Liver (tissue), 9 donors: ENCODE measurements around the gene SEPHS2. TPM values are rescaled to one million over a fixed set of nuclear protein-coding genes. Genes with fewer than 3 reads are reported as not detected.

Experiments
- DNase-seq: peaks from one replicate; pipeline ENCODE4 v3.0.0-alpha.2; 2017; ENCODE audit warnings: low spot score
- H3K27ac ChIP-seq, 2 donors: one replicate each; pipeline ENCODE4 v1.7.0; 2013; ENCODE audit warnings: inconsistent platforms in 2 of 2, low read length in 2 of 2, control low read depth in 1 of 2, low read depth in 1 of 2, mild to moderate bottlenecking in 1 of 2
- H3K27me3 ChIP-seq, 4 donors: one replicate each; pipeline versions ENCODE4 v1.6.1 to v1.7.0; 2013; ENCODE audit warnings: low read length in 3 of 4, inconsistent platforms in 1 of 4, mild to moderate bottlenecking in 1 of 4, moderate library complexity in 1 of 4; ENCODE audit not compliant: control insufficient read depth in 4 of 4, insufficient read depth in 4 of 4
- H3K36me3 ChIP-seq, 4 donors: one replicate each; pipeline versions ENCODE4 v1.6.1 to v1.7.0; 2013; ENCODE audit warnings: low read length in 3 of 4, mild to moderate bottlenecking in 3 of 4, low read depth in 1 of 4, moderate library complexity in 1 of 4; ENCODE audit not compliant: control insufficient read depth in 4 of 4, insufficient read depth in 3 of 4
- H3K4me1 ChIP-seq, 4 donors: one replicate each; pipeline versions ENCODE4 v1.6.1 to v1.7.0; 2013; ENCODE audit warnings: low read length in 3 of 4, mild to moderate bottlenecking in 3 of 4, moderate library complexity in 1 of 4; ENCODE audit not compliant: control insufficient read depth in 4 of 4, insufficient read depth in 4 of 4
- H3K4me3 ChIP-seq, 3 donors: one replicate each; pipeline versions ENCODE4 v1.6.1 to v1.7.0; 2013; ENCODE audit warnings: low read length in 3 of 3, control low read depth in 1 of 3, low read depth in 1 of 3, mild to moderate bottlenecking in 1 of 3
- H3K9ac ChIP-seq, 2 donors: one replicate each; pipeline ENCODE4 v1.7.0; 2013; ENCODE audit warnings: low read length in 2 of 2, mild to moderate bottlenecking in 2 of 2, moderate library complexity in 2 of 2, control low read depth in 1 of 2, low read depth in 1 of 2
- H3K9me3 ChIP-seq, 4 donors: one replicate each; pipeline versions ENCODE4 v1.6.1 to v1.7.0; 2013; ENCODE audit warnings: low read length in 3 of 4; ENCODE audit not compliant: control insufficient read depth in 4 of 4
- EGR1 ChIP-seq, 2 donors: IDR thresholded peaks; 2 replicates each; pipeline ENCODE4 v1.6.1; 2016 to 2018; ENCODE audit warnings: antibody characterized with exemption in 2 of 2, low read depth in 2 of 2
- FOXA1 ChIP-seq: IDR thresholded peaks from 2 replicates; pipeline ENCODE4 v1.6.1; 2016; ENCODE audit warnings: antibody characterized with exemption
- HNF4A ChIP-seq, 2 donors: conservative IDR thresholded peaks; 2 replicates each; pipeline ENCODE4 v1.6.1; 2016; ENCODE audit warnings: antibody characterized with exemption in 2 of 2, mild to moderate bottlenecking in 2 of 2
- HNF4G ChIP-seq: IDR thresholded peaks from 2 replicates; pipeline ENCODE4 v1.6.1; 2016; ENCODE audit warnings: antibody characterized with exemption
- JUND ChIP-seq, 2 donors: IDR thresholded peaks; 2 replicates each; pipeline ENCODE4 v1.6.1; 2016; ENCODE audit warnings: antibody characterized with exemption in 2 of 2
- NR2F2 ChIP-seq: IDR thresholded peaks from 2 replicates; pipeline ENCODE4 v1.6.1; 2016; ENCODE audit warnings: antibody characterized with exemption
- RAD21 ChIP-seq, 2 donors: IDR thresholded peaks; 2 replicates each; pipeline ENCODE4 v1.6.1; 2016; ENCODE audit warnings: antibody characterized with exemption in 2 of 2, mild to moderate bottlenecking in 2 of 2
- RXRA ChIP-seq, 2 donors: IDR thresholded peaks; 2 replicates each; pipeline ENCODE4 v1.6.1; 2017 to 2018; ENCODE audit warnings: antibody characterized with exemption in 2 of 2, mild to moderate bottlenecking in 1 of 2
- SP1 ChIP-seq: IDR thresholded peaks from 2 replicates; pipeline ENCODE4 v1.6.1; 2018; ENCODE audit warnings: antibody characterized with exemption, mild to moderate bottlenecking
- TAF1 ChIP-seq: conservative IDR thresholded peaks from 2 replicates; pipeline ENCODE4 v1.6.1; 2016; ENCODE audit warnings: antibody characterized with exemption, mild to moderate bottlenecking
- YY1 ChIP-seq: IDR thresholded peaks from 2 replicates; pipeline ENCODE4 v1.6.1; 2016; ENCODE audit warnings: antibody characterized with exemption, mild to moderate bottlenecking
- WGBS: extraction: QIAGEN DNeasy Blood & Tissue Kit; methylation state at CpG from one replicate; pipeline ENCODE4 v1.1.7; 2013; 5-methylcytosine and 5-hydroxymethylcytosine counted together
- polyA plus RNA-seq, 2 donors: library from polyadenylated mRNA; stranded (reverse) in 1 of 2; unstranded in 1 of 2; fragments of 200-250 nt in 1 of 2; fragments of >200 nt in 1 of 2; fragmentation: Nextera tagmentation in 1 of 2; extraction: Ambion mirVana in 1 of 2; gene quantifications; one replicate each; pipeline versions ENCODE4 v1.2.1 to v1.2.3, GENCODE V29; 2013 to 2015
- total RNA-seq, 2 donors: library from RNA; depleted of rRNA; stranded (reverse); fragments of >200 nt; gene quantifications; one replicate each; pipeline ENCODE4 v1.2.3, GENCODE V29; 2014
- TF ChIP-seq, protein P1 (sequence below): IDR thresholded peaks from 2 replicates; pipeline ENCODE4 v1.6.1; 2016; ENCODE audit warnings: antibody characterized with exemption, mild to moderate bottlenecking
- TF ChIP-seq, protein P2 (sequence below): IDR thresholded peaks from 2 replicates; pipeline ENCODE4 v1.6.1; 2016; ENCODE audit warnings: antibody characterized with exemption
- TF ChIP-seq, protein P3 (sequence below): IDR thresholded peaks from 2 replicates; pipeline ENCODE4 v1.6.1; 2016; ENCODE audit warnings: antibody characterized with exemption
- donor health status: healthy.
- donor health status: healthy.
- donor health status: healthy.
- donor health status: healthy.
- donor health status: healthy.

Gene SEPHS2
- total and polyA plus RNA-seq, 4 donors: 50.1 to 241 (median 132) TPM

- TF ChIP-seq, protein P1, sequence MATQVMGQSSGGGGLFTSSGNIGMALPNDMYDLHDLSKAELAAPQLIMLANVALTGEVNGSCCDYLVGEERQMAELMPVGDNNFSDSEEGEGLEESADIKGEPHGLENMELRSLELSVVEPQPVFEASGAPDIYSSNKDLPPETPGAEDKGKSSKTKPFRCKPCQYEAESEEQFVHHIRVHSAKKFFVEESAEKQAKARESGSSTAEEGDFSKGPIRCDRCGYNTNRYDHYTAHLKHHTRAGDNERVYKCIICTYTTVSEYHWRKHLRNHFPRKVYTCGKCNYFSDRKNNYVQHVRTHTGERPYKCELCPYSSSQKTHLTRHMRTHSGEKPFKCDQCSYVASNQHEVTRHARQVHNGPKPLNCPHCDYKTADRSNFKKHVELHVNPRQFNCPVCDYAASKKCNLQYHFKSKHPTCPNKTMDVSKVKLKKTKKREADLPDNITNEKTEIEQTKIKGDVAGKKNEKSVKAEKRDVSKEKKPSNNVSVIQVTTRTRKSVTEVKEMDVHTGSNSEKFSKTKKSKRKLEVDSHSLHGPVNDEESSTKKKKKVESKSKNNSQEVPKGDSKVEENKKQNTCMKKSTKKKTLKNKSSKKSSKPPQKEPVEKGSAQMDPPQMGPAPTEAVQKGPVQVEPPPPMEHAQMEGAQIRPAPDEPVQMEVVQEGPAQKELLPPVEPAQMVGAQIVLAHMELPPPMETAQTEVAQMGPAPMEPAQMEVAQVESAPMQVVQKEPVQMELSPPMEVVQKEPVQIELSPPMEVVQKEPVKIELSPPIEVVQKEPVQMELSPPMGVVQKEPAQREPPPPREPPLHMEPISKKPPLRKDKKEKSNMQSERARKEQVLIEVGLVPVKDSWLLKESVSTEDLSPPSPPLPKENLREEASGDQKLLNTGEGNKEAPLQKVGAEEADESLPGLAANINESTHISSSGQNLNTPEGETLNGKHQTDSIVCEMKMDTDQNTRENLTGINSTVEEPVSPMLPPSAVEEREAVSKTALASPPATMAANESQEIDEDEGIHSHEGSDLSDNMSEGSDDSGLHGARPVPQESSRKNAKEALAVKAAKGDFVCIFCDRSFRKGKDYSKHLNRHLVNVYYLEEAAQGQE: peak; percentile 68
- TF ChIP-seq YY1 (peak; percentile 66), EGR1 (IDR thresholded peaks at IDR 0.05; ENCODE audit: low read depth in 2 of 2) (peak in 1 of 2 donors; percentile 23), HNF4G (no peak), RAD21 (IDR thresholded peaks at IDR 0.05) (peak; percentile 21 to 40), FOXA1 (peak; percentile 26), HNF4A (conservative IDR thresholded peaks at IDR 0.05) (peak; percentile 60 to 74), SP1 (peak; percentile 78), JUND (IDR thresholded peaks at IDR 0.05) (peak in 1 of 2 donors; percentile 25)
- TF ChIP-seq, protein P2, sequence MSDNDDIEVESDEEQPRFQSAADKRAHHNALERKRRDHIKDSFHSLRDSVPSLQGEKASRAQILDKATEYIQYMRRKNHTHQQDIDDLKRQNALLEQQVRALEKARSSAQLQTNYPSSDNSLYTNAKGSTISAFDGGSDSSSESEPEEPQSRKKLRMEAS: peak; percentile 78
Observed at GRCh38 chr16:30488764-30489605, 43.3 kb upstream of the SEPHS2 start (continued).

DNA sequence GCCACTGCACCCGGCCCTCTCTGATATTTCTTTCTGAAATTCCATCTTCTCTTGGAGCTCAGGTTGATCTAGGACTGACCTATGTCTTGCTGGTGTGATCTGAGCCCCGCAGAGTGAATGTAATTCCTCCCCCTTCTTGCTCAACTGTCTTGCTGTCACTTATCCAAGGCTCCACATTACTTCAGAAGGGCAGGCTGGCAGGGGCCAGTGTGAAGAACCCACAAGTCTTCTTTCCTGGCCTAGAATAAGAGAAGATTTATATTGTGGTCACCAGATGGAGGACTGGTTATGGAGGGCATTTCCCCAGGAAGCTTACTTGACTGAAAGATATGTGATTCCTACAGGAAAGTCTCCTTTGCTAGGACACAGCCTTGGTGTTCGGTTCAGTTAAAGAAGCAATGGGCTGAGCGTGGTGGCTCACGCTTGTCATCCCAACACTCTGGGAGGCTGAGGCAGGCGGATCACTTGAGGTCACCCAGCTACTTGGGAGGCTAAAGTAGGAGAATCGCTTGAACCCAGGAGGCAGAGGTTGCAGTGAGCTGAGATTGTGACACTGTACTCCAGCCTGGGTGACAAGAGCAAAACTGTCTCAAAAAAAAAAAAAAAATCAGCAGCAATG lies 40.3 kb upstream of the SEPHS2 start:
- Histone ChIP-seq H3K27me3 (no peaks in the 10 kb centered on the region), H3K9me3 (no peaks in the 10 kb centered on the region), H3K27ac (no peak overlapping the region), H3K4me1 (peaks cover 0 to 16% (median 7%) of the 10 kb centered on the region in 4 donors), H3K9ac (no peak overlapping the region), H3K4me3 (no peak overlapping the region), H3K36me3 (peaks cover 0 to 2% (median 2%) of the 10 kb centered on the region in 4 donors)
- no peak for DNase-seq
- TF ChIP-seq RXRA (IDR thresholded peaks at IDR 0.05): no peak
- TF ChIP-seq RAD21 (IDR thresholded peaks at IDR 0.05): no peak
- TF ChIP-seq, protein P3, sequence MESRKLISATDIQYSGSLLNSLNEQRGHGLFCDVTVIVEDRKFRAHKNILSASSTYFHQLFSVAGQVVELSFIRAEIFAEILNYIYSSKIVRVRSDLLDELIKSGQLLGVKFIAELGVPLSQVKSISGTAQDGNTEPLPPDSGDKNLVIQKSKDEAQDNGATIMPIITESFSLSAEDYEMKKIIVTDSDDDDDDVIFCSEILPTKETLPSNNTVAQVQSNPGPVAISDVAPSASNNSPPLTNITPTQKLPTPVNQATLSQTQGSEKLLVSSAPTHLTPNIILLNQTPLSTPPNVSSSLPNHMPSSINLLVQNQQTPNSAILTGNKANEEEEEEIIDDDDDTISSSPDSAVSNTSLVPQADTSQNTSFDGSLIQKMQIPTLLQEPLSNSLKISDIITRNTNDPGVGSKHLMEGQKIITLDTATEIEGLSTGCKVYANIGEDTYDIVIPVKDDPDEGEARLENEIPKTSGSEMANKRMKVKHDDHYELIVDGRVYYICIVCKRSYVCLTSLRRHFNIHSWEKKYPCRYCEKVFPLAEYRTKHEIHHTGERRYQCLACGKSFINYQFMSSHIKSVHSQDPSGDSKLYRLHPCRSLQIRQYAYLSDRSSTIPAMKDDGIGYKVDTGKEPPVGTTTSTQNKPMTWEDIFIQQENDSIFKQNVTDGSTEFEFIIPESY: no peak
- TF ChIP-seq HNF4A (conservative IDR thresholded peaks at IDR 0.05): no peak
- 89% methylated on average over 7 of the region's 7 CpGs for WGBS

DNA sequence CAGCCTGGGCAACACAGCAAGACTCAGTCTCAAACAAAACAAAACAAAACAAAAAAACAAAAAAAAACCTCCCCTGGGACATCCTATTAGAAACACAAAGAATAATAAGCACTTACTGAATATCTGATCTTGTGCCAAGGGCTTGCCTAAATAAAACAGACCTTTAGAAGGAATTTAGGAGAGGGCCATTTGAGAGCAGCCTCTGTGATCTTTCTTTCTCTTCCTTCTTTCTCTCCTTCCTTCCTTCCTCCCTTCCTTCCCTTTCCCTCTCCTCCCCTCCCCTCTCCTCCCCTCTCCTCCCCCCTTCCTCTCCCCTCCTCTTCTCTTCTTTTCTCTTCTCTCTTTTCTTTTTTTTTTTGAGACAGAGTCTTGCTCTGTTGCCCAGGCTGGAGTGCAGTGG lies 39.2 kb upstream of the SEPHS2 start:
- H3K9me3 ChIP-seq: no peaks in the 10 kb centered on the region
- no peak overlapping the region for H3K4me3 ChIP-seq
- no peak overlapping the region for H3K9ac ChIP-seq
- no peaks in the 10 kb centered on the region for H3K27me3 ChIP-seq
- H3K4me1 ChIP-seq: peaks cover 0 to 14% (median 5%) of the 10 kb centered on the region in 4 donors
- peaks cover 0 to 2% (median 2%) of the 10 kb centered on the region in 4 donors for H3K36me3 ChIP-seq
- no peak overlapping the region for H3K27ac ChIP-seq
- no peak for DNase-seq
- TF ChIP-seq, protein P3: no peak
- no peak for TF ChIP-seq RXRA (IDR thresholded peaks at IDR 0.05)
- TF ChIP-seq, protein P2: no peak
- TF ChIP-seq TAF1: no peak
- no peak for TF ChIP-seq NR2F2
- TF ChIP-seq, protein P1: no peak
- no peak for TF ChIP-seq EGR1 (IDR thresholded peaks at IDR 0.05; ENCODE audit: low read depth in 2 of 2)
- TF ChIP-seq HNF4A (conservative IDR thresholded peaks at IDR 0.05): no peak
- TF ChIP-seq HNF4G: no peak
- no peak for TF ChIP-seq JUND (IDR thresholded peaks at IDR 0.05)
- no peak for TF ChIP-seq SP1
